H9 (cell line): Measurements from ENCODE around the gene GEMIN4. TPM values are rescaled to one million over a fixed set of nuclear protein-coding genes. Genes with fewer than 3 reads are reported as not detected.

Source experiments
- DNase-seq: peaks from one replicate; pipeline ENCODE4 v3.0.0-alpha.2; 2017
- H2AFZ ChIP-seq: one replicate; pipeline ENCODE4 v1.6.1; 2013; ENCODE audit warnings: mild to moderate bottlenecking, low read length, control low read depth, moderate library complexity
- H2AK5ac ChIP-seq: 2 replicates; pipeline ENCODE4 v1.6.1; 2013; ENCODE audit warnings: low read length, control low read depth, mixed read lengths; ENCODE audit not compliant: insufficient read length
- H2BK120ac ChIP-seq: one replicate; pipeline ENCODE4 v1.6.1; 2013; ENCODE audit warnings: low read depth, mild to moderate bottlenecking, low read length, control low read depth, inconsistent platforms; ENCODE audit not compliant: poor library complexity, severe bottlenecking
- H2BK12ac ChIP-seq: 2 replicates; pipeline ENCODE4 v1.6.1; 2013; ENCODE audit warnings: low read length, control low read depth, mixed read lengths, low read depth; ENCODE audit not compliant: insufficient read length
- H2BK15ac ChIP-seq: 2 replicates; pipeline ENCODE4 v1.6.1; 2013; ENCODE audit warnings: low read depth, low read length, control low read depth
- H2BK20ac ChIP-seq: one replicate; pipeline ENCODE4 v1.6.1; 2013; ENCODE audit warnings: low read depth, mild to moderate bottlenecking, low read length, control low read depth, inconsistent platforms; ENCODE audit not compliant: poor library complexity, severe bottlenecking
- H2BK5ac ChIP-seq: 2 replicates; pipeline ENCODE4 v1.6.1; 2013; ENCODE audit warnings: low read length, control low read depth, mixed read lengths; ENCODE audit not compliant: insufficient read length
- H3K14ac ChIP-seq: 2 replicates; pipeline ENCODE4 v1.6.1; 2013; ENCODE audit warnings: low read length, control low read depth; ENCODE audit not compliant: insufficient read depth
- H3K18ac ChIP-seq: 2 replicates; pipeline ENCODE4 v1.6.1; 2013; ENCODE audit warnings: low read depth, mild to moderate bottlenecking, mixed read lengths, low read length, control low read depth; ENCODE audit not compliant: insufficient read length
- H3K23ac ChIP-seq: 2 replicates; pipeline ENCODE4 v1.6.1; 2013; ENCODE audit warnings: low read length, control low read depth, mixed read lengths, low read depth; ENCODE audit not compliant: insufficient read length
- H3K23me2 ChIP-seq: 2 replicates; pipeline ENCODE4 v1.6.1; 2013; ENCODE audit warnings: low read depth, mild to moderate bottlenecking, mixed read lengths, low read length, control low read depth; ENCODE audit not compliant: insufficient read length, poor library complexity, severe bottlenecking
- H3K27ac ChIP-seq: 2 replicates; pipeline ENCODE4 v1.5.1; 2013; ENCODE audit warnings: low read length, control low read depth, mixed read lengths, low read depth; ENCODE audit not compliant: insufficient read length
- H3K27me3 ChIP-seq: 2 replicates; pipeline ENCODE4 v1.6.1; 2013; ENCODE audit warnings: low read length, control low read depth, inconsistent platforms; ENCODE audit not compliant: insufficient read depth
- H3K4ac ChIP-seq: 2 replicates; pipeline ENCODE4 v1.6.1; 2013; ENCODE audit warnings: low read depth, mild to moderate bottlenecking, control low read depth, inconsistent platforms, low read length, moderate library complexity
- H3K4me1 ChIP-seq: 2 replicates; pipeline ENCODE4 v1.6.1; 2013; ENCODE audit warnings: low read length, control low read depth, inconsistent platforms; ENCODE audit not compliant: insufficient read depth
- H3K4me2 ChIP-seq: 2 replicates; pipeline ENCODE4 v1.6.1; 2013; ENCODE audit warnings: low read length, control low read depth, mixed read lengths; ENCODE audit not compliant: insufficient read length, insufficient read depth
- H3K56ac ChIP-seq: 2 replicates; pipeline ENCODE4 v1.6.1; 2013; ENCODE audit warnings: low read depth, mild to moderate bottlenecking, mixed read lengths, low read length, control low read depth; ENCODE audit not compliant: insufficient read length
- H3K79me1 ChIP-seq: 2 replicates; pipeline ENCODE4 v1.6.1; 2013; ENCODE audit warnings: low read depth, mild to moderate bottlenecking, moderate library complexity, low read length, control low read depth, inconsistent platforms; ENCODE audit not compliant: insufficient read depth, poor library complexity, severe bottlenecking
- H3K79me2 ChIP-seq: 2 replicates; pipeline ENCODE4 v1.6.1; 2013; ENCODE audit warnings: low read length, control low read depth, inconsistent platforms; ENCODE audit not compliant: insufficient read depth
- H3K9ac ChIP-seq: 2 replicates; pipeline ENCODE4 v1.6.1; 2013; ENCODE audit warnings: low read length, control low read depth, mixed read lengths; ENCODE audit not compliant: insufficient read length; ENCODE audit errors: extremely low read depth
- H3K9me3 ChIP-seq: one replicate; pipeline ENCODE4 v1.6.1; 2013; ENCODE audit warnings: low read depth, low read length, inconsistent platforms; ENCODE audit not compliant: control insufficient read depth
- H3T11ph ChIP-seq: one replicate; pipeline ENCODE4 v1.6.1; 2013; ENCODE audit warnings: mild to moderate bottlenecking, low read length, control low read depth, inconsistent platforms
- H4K20me1 ChIP-seq: one replicate; pipeline ENCODE4 v1.6.1; 2013; ENCODE audit not compliant: control insufficient read depth, insufficient read length, insufficient read depth
- H4K5ac ChIP-seq: 2 replicates; pipeline ENCODE4 v1.6.1; 2013; ENCODE audit warnings: low read depth, mild to moderate bottlenecking, mixed read lengths, low read length, control low read depth; ENCODE audit not compliant: insufficient read length
- H4K8ac ChIP-seq: replicated peaks from 2 replicates; pipeline ENCODE4 v1.6.1; 2013; ENCODE audit warnings: low read length, control low read depth, mixed read lengths, low read depth; ENCODE audit not compliant: insufficient read length
- H4K91ac ChIP-seq: 2 replicates; pipeline ENCODE4 v1.6.1; 2013; ENCODE audit warnings: low read depth, mild to moderate bottlenecking, moderate library complexity, mixed read lengths, low read length, control low read depth; ENCODE audit not compliant: insufficient read length
- H3K27ac Mint-ChIP-seq, 3 experiments: 2 replicates in 2 of 3; 3 replicates in 1 of 3; pipeline ENCODE4 v1.8.0; 2020 to 2021; ENCODE audit warnings: mixed read lengths in 3 of 3, mild to moderate bottlenecking in 1 of 3, moderate library complexity in 1 of 3
- H3K27me3 Mint-ChIP-seq: 2 replicates; pipeline ENCODE4 v1.8.0; 2021; ENCODE audit warnings: low read depth, mild to moderate bottlenecking, moderate library complexity, mixed read lengths
- H3K36me3 Mint-ChIP-seq, 3 experiments: 2 replicates in 2 of 3; 3 replicates in 1 of 3; pipeline ENCODE4 v1.8.0; 2020 to 2021; ENCODE audit warnings: low read depth in 3 of 3, mixed read lengths in 3 of 3; ENCODE audit not compliant: insufficient read depth in 1 of 3
- H3K4me1 Mint-ChIP-seq, 2 experiments: 2 replicates each; pipeline ENCODE4 v1.8.0; 2020; ENCODE audit warnings: mixed read lengths in 2 of 2
- H3K4me3 Mint-ChIP-seq, 2 experiments: 2 replicates in 1 of 2; 3 replicates in 1 of 2; pipeline ENCODE4 v1.8.0; 2020 to 2021; ENCODE audit warnings: mild to moderate bottlenecking in 2 of 2, mixed read lengths in 2 of 2, moderate library complexity in 1 of 2
- H3K9me3 Mint-ChIP-seq, 2 experiments: 2 replicates in 1 of 2; 3 replicates in 1 of 2; pipeline ENCODE4 v1.8.0; 2020; ENCODE audit warnings: mild to moderate bottlenecking in 2 of 2, mixed read lengths in 2 of 2, moderate library complexity in 1 of 2
- CTCF ChIP-seq: fragments of 200-600 bp; sonication (generic); conservative IDR thresholded peaks from 3 replicates; pipeline ENCODE4 v1.8.0; 2021; ENCODE audit warnings: antibody characterized with exemption, mild to moderate bottlenecking
- WGBS: extraction: QIAGEN DNeasy Blood & Tissue Kit; methylation state at CpG from one replicate; pipeline ENCODE4 v1.1.7; 2013; ENCODE audit warnings: missing lambda C conversion rate, low lambda C conversion rate, mixed read lengths; ENCODE audit not compliant: insufficient read length; ENCODE audit errors: extremely low coverage; 5-methylcytosine and 5-hydroxymethylcytosine counted together
- total RNA-seq: library from RNA; stranded (reverse); gene quantifications from 2 replicates; pipeline ENCODE4 v1.2.1, GENCODE V29; 2021

Gene GEMIN4
- total RNA-seq, 1 experiment from 2014 or later = 56.8 TPM

GRCh38 chr17:740240-741017 lies 11.6 kb downstream of the GEMIN4 start:
- Histone ChIP-seq H4K8ac (no peak overlapping the region), H2BK120ac (no peak overlapping the region), H3K9ac (no peak overlapping the region), H3K23ac (no peak overlapping the region), H3K27me3 (no peaks in the 10 kb centered on the region), H3K18ac (no peak overlapping the region), H3K4me1 (no peaks in the 10 kb centered on the region), H2BK5ac (no peak overlapping the region), H4K5ac (no peak overlapping the region), H3T11ph (no peak overlapping the region), H4K20me1 (peaks cover 3% of the 10 kb centered on the region), H3K9me3 (no peaks in the 10 kb centered on the region), H2AFZ (no peak overlapping the region), H3K56ac (no peak overlapping the region), H2BK20ac (no peak overlapping the region), H4K91ac (no peak overlapping the region), H3K14ac (no peak overlapping the region), H2BK15ac (no peak overlapping the region), H3K27ac (no peak overlapping the region), H3K23me2 (no peaks in the 10 kb centered on the region), H3K79me2 (no peaks in the 10 kb centered on the region), H2BK12ac (no peak overlapping the region), H3K4me2 (no peak overlapping the region), H2AK5ac (no peak overlapping the region), H3K4ac (no peak overlapping the region), H3K79me1 (no peaks in the 10 kb centered on the region)
- no peaks in the 10 kb centered on the region for H3K9me3 Mint-ChIP-seq
- peak overlapping the region in 1 of 3 experiments; percentile 30; a peak in 4 of 7 replicates for H3K27ac Mint-ChIP-seq
- peaks cover 39 to 92% (median 76%) of the 10 kb centered on the region in 3 experiments; a peak in 6 of 7 replicates for H3K36me3 Mint-ChIP-seq
- H3K27me3 Mint-ChIP-seq = no peaks in the 10 kb centered on the region; the same call in 1 of the 2 replicates
- WGBS = no CpG with 5 or more reads among the region's 18 CpGs
- H3K4me3 Mint-ChIP-seq = no peak overlapping the region
- DNase-seq = no peak
- peaks cover 0 to 2% of the 10 kb centered on the region in 2 experiments; a peak in 1 of 4 replicates for H3K4me1 Mint-ChIP-seq
- TF ChIP-seq CTCF = no peak
